Common myeloid progenitor, CD34-positive (primary cell): Measurements from ENCODE around the gene NCAN. TPM values are rescaled to one million over a fixed set of nuclear protein-coding genes. Genes with fewer than 3 reads are reported as not detected.

Experiments
- CTCF ChIA-PET: fragments of 350-600 bp; sonication (Branson Sonifier 250); formaldehyde crosslinking; loops from one replicate; lab custom pipeline; 2021; ENCODE audit warnings: antibody characterized with exemption; lab: Charles Lee
- POLR2A ChIA-PET: fragments of 350-600 bp; sonication (Branson Sonifier 250); formaldehyde crosslinking; loops from one replicate; lab custom pipeline; 2021; ENCODE audit warnings: antibody characterized with exemption; lab: Charles Lee
- DNase-seq, 3 donors: peaks; one replicate each; pipeline versions ENCODE4 v3.0.0 to v3.0.0-alpha.2; 2013
- H3K27ac ChIP-seq, 2 experiments: 1 replicate in 1 of 2; 2 replicates in 1 of 2; pipeline ENCODE4 v1.7.0; 2013; ENCODE audit warnings: inconsistent platforms in 2 of 2, low read length in 2 of 2, mild to moderate bottlenecking in 2 of 2, low read depth in 1 of 2, moderate library complexity in 1 of 2; ENCODE audit not compliant: severe bottlenecking in 2 of 2, insufficient read depth in 1 of 2, poor library complexity in 1 of 2
- H3K27me3 ChIP-seq, 5 experiments: replicated peaks in 2 of 5; 1 replicate in 3 of 5; 2 replicates in 2 of 5; pipeline versions ENCODE4 v1.6.1 to v1.7.0; 2013; ENCODE audit warnings: low read length in 4 of 5, mild to moderate bottlenecking in 2 of 5, moderate library complexity in 2 of 5, inconsistent platforms in 1 of 5; ENCODE audit not compliant: insufficient read depth in 5 of 5, control insufficient read depth in 4 of 5
- H3K36me3 ChIP-seq, 4 experiments: 1 replicate in 2 of 4; 2 replicates in 2 of 4; pipeline versions ENCODE4 v1.6.1 to v1.7.0; 2013; ENCODE audit warnings: low read length in 3 of 4, control low read depth in 1 of 4, mild to moderate bottlenecking in 1 of 4; ENCODE audit not compliant: control insufficient read depth in 4 of 4, insufficient read depth in 4 of 4
- H3K4me1 ChIP-seq, 4 experiments: 1 replicate in 3 of 4; 2 replicates in 1 of 4; pipeline versions ENCODE4 v1.6.1 to v1.7.1; 2013; ENCODE audit warnings: low read length in 3 of 4, mild to moderate bottlenecking in 3 of 4, control low read depth in 1 of 4, inconsistent platforms in 1 of 4, moderate library complexity in 1 of 4; ENCODE audit not compliant: control insufficient read depth in 4 of 4, insufficient read depth in 4 of 4; ENCODE audit errors: control extremely low read depth in 1 of 4
- H3K4me3 ChIP-seq, 7 experiments: 1 replicate in 4 of 7; 2 replicates in 3 of 7; pipeline versions ENCODE4 v1.5.1 to v1.7.0; 2013; ENCODE audit warnings: mild to moderate bottlenecking in 7 of 7, low read length in 6 of 7, moderate library complexity in 6 of 7, inconsistent platforms in 2 of 7, low read depth in 2 of 7, control low read depth in 1 of 7; ENCODE audit not compliant: insufficient read depth in 4 of 7, control insufficient read depth in 1 of 7; ENCODE audit errors: extremely low read depth in 1 of 7
- H3K9me3 ChIP-seq, 5 experiments: 1 replicate in 4 of 5; 2 replicates in 1 of 5; pipeline versions ENCODE4 v1.6.1 to v1.7.1; 2013; ENCODE audit warnings: low read length in 4 of 5, mild to moderate bottlenecking in 2 of 5, inconsistent platforms in 1 of 5, low read depth in 1 of 5, moderate library complexity in 1 of 5; ENCODE audit not compliant: control insufficient read depth in 4 of 5, insufficient read depth in 2 of 5; ENCODE audit errors: control extremely low read depth in 1 of 5
- WGBS: methylation state at CpG from one replicate; pipeline ENCODE4 v1.1.5; 2013; ENCODE audit not compliant: insufficient coverage; 5-methylcytosine and 5-hydroxymethylcytosine counted together
- polyA plus RNA-seq: library from polyadenylated mRNA; unstranded; fragments of 120-200 nt; gene quantifications from one replicate; pipeline ENCODE4 v1.2.1, GENCODE V29; 2013

The NCAN gene
- not detected for polyA plus RNA-seq

DNA sequence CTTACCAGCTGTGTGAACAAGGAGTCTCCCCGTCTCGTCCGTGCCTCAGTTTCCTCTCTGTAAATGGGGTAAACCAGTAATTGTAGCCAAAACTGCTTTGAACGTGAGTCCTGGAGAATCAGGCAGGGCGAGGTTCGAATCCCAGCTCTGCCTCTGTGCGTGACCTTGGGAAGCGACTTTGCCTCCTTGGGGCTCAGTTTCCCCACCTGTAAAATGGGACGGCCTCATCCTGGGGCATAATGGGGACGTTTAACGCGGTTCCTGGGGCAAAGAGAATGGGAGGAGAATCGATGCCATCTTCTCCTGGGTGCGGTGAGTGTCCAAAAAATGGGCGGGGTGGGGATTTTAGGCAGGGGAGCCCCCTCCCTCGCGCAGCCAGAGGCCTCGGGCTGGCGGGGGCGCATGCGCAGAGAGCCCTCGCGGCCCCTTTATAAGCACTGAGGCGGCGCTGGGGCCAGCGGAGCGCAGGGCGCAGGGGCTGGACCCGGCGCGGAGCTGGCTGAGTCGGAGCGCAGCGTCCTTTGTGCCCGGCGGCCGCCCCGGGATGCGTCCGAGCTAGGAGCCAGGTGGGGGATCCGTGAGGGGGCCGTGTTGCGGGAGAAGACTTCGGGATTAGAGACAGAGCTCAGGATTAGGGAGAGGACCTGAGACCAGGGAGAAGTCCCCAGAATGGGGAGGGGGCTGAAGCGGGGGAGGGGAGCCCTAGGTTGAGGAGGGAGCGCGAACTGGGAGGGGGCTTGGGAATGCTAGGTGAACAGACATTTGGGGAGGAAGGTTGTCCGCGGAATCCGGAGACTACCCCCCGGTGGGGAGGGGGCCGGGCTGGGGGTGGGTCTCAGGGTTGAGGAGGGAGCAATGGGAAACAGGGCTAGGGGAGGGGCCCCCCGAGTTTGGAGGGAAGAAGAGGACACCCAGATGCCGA, at the start of gene NCAN:
TSS of gene NCAN (plus strand) at position 460 of the 922 bp plus-strand sequence. CDS start 4,996 bp downstream, outside the sequence.
- Histone ChIP-seq H3K4me1 (no peaks in the 10 kb centered on the region), H3K9me3 (no peaks in the 10 kb centered on the region), H3K36me3 (no peaks in the 10 kb centered on the region), H3K4me3 (no peak within 1 kb of the TSS), H3K27ac (no peak within 1 kb of the TSS), H3K27me3 (peaks cover 3 to 76% (median 18%) of the 10 kb centered on the region in 5 experiments)
- ChIA-PET POLR2A (no interaction called here), CTCF (no interaction called here)
- 10% methylated on average over 44 of the region's 54 CpGs for WGBS
- no peak for DNase-seq

DNA sequence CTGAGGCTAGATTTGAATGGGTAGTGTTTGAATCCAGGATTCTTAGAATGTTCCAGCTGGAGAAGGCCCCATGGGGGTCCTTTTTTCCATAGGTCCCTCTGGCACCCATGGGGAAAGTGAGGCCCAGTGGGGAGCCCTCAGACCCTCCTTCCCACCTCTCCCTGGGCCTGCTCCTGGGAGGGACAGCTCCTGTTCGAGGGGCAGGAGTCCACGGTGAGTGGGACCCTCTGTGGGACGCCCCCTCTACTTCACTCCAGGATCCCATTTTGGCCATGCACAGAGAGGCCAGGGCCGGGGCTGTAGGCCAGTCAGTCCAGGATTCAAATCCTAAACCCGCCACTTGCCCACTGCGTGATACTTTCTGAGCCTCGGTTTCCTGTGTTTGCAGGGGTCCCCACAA, 49.3 kb upstream of the NCAN start:
- Histone ChIP-seq H3K9me3 (peaks cover 0 to 7% (median 0%) of the 10 kb centered on the region in 5 experiments), H3K4me3 (no peak overlapping the region), H3K36me3 (no peaks in the 10 kb centered on the region), H3K27ac (no peak overlapping the region), H3K4me1 (peaks cover 0 to 14% (median 2%) of the 10 kb centered on the region in 4 experiments), H3K27me3 (no peaks in the 10 kb centered on the region)
- 93% methylated on average over 7 of the region's 7 CpGs for WGBS
- no peak for DNase-seq
- POLR2A ChIA-PET: no interaction called here
- CTCF ChIA-PET: no interaction called here

DNA sequence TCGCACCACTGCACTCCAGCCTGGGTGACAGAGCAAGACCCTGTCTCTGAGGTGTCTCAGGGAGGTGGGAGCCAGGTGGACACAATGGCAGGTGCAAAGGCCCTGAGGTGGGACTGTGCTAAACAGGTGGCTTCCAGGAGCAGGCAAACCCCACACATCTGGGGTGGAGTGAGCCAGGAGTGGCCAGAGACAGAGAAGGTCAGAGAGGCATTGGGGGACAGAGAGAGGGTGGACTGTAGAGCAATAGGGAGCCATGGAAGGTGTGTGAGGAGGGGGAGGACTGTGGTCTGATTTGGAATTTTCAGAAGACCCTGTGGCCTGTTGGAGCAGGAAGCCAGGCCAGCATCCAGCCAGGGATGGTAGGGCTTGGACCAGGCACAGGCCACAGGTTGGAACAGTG, 46.4 kb upstream of the NCAN start:
- CTCF ChIA-PET: no interaction called here
- no peak for DNase-seq
- Histone ChIP-seq H3K27me3 (peaks cover 0 to 5% (median 0%) of the 10 kb centered on the region in 5 experiments), H3K36me3 (no peaks in the 10 kb centered on the region), H3K4me3 (no peak overlapping the region), H3K9me3 (peaks cover 0 to 7% (median 0%) of the 10 kb centered on the region in 5 experiments), H3K27ac (no peak overlapping the region), H3K4me1 (peaks cover 0 to 9% (median 7%) of the 10 kb centered on the region in 4 experiments)
- 100% methylated on average over 1 of the region's 1 CpG for WGBS
- POLR2A ChIA-PET: no interaction called here

DNA sequence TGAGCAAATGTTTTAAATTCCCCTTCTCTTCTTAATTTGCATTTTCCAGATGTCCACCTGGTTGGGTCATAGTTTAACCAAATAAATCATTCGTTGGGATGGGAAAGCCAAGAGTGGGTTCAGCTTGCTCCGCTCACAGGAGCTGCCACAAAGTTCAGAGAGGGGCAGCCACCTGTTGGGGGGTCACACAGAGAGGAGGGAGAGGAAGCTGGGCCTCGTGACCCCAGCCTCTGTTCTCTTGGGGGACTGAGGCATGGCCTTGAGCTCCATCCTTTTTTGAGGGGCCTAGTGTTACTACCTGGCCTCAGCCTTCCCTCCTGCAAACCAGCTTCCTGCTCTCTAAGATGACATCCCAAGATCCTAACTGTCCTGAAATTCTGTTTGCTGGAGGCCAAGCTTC, 44.1 kb upstream of the NCAN start:
- ChIA-PET CTCF (interaction anchor here (1.6 to 2.1 kb wide), 2 partner anchors 11 to 21 kb away, joined by 5 to 6 read pairs; no protein-coding TSS in a partner anchor), POLR2A (no interaction called here)

DNA sequence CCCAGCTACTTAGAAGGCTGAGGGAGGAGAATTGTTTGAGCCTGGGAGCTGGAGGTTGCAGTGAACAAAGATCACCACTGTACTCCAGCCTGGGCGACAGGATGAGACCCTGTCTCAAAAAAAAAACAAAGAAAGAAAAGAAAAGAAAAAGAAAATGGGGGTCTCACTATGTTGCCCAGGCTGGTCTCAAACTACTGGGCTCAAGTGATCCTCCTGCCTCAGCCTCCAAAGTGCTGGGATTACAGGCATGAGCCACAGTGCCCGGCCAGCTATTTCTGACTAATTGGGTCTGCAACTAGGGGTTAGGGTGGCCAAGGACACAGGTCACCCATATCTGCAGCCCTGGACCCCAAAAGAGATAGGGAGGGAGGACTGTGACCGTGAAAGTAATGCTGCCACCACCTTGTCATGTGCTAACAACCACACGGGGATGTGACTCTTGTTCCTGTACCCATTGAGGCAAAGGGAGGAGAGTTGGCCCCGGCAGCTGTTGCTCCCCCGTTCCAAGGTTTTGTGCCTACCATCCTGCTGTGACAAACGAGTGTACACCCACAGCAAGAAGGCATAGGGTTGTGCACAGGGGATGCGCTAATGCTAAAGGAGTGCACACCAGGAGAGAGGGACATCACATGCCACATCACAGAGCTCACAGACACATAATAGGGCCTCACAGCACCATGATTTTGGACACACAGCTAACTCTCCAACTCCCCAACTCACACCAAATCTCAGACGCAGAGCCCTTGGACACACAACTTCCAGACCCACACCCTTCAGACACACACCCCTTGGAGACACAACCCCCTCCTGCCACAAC, 42.3 kb upstream of the NCAN start:
- DNase-seq: no peak
- Histone ChIP-seq H3K9me3 (no peaks in the 10 kb centered on the region), H3K27ac (no peak overlapping the region), H3K27me3 (peaks cover 0 to 7% (median 2%) of the 10 kb centered on the region in 5 experiments), H3K4me1 (peaks cover 0 to 18% (median 10%) of the 10 kb centered on the region in 4 experiments), H3K4me3 (peak overlapping the region in 3 of 7 experiments; percentile 1 to 56 (median 40)), H3K36me3 (no peaks in the 10 kb centered on the region)
- ChIA-PET CTCF (interaction anchor here (1.0 kb wide), 1 partner anchor 115 kb away, joined by 3 read pairs; no protein-coding TSS in a partner anchor), POLR2A (interaction anchor here (0.6 kb wide), 1 partner anchor 109 kb away, joined by 4 read pairs; no protein-coding TSS in a partner anchor)
- WGBS: 90% methylated on average over 9 of the region's 9 CpGs

More for the DNA sequence above, 44.1 kb upstream of the NCAN start:
- no peak for DNase-seq
- no peaks in the 10 kb centered on the region for H3K36me3 ChIP-seq
- no peak overlapping the region for H3K27ac ChIP-seq
- H3K4me1 ChIP-seq: peaks cover 0 to 18% (median 10%) of the 10 kb centered on the region in 4 experiments
- peaks cover 0 to 7% (median 2%) of the 10 kb centered on the region in 5 experiments for H3K27me3 ChIP-seq
- no peak overlapping the region for H3K4me3 ChIP-seq
- 100% methylated on average over 3 of the region's 3 CpGs for WGBS
- no peaks in the 10 kb centered on the region for H3K9me3 ChIP-seq

DNA sequence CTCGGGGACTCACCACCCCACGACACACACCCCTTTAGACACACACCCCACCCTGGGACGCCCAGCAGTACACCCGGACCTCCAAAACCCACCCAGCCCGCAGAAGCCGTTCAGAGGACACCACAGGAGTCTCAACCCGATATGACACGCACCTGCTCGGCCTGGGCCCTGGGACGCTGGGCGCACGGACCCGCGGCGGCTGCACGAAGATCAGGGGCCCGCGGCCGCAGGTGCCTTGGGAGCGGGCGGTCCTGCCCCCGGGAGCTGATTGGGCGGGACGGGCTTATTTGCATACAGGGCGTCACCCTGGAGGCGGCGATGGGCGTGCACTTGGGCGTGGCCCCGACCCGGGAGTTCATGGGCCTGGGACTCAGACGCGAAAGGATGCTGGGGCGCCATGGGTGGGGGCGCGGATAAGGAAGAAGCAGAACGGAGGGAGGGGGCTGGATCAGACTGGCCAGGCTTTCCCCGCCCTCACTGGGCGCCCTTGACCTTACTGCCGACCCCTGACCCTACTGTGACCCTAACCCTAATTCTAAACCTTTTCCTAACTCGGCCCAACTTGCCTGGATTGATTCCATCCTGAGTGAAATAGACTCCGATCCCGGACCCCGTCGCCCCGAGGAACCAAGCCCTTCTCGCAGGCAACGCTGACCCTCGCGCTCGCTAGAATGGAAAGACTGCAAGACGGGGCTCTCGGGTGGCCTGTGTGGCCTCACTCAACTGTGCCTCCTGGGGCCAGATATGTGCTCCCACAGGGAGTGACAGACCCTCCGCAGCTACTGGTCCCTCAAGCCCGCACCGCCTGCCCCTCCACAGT, 41.5 kb upstream of the NCAN start, which contains the start of gene MEF2B:
TSS of gene MEF2B (minus strand) at position 211 of the 820 bp plus-strand sequence. CDS start 19,528 bp downstream, outside the sequence.
- peaks cover 0 to 7% (median 2%) of the 10 kb centered on the region in 5 experiments for H3K27me3 ChIP-seq
- peaks cover 0 to 18% (median 10%) of the 10 kb centered on the region in 4 experiments for H3K4me1 ChIP-seq
- H3K27ac ChIP-seq: no peak within 1 kb of the TSS
- ChIA-PET CTCF (interaction anchor here (1.0 kb wide), 1 partner anchor 116 kb away, joined by 3 read pairs; no protein-coding TSS in a partner anchor), POLR2A (no interaction called here)
- DNase-seq: peak; percentile 56 to 84 (median 83)
- H3K9me3 ChIP-seq: no peaks in the 10 kb centered on the region
- no peaks in the 10 kb centered on the region for H3K36me3 ChIP-seq
- WGBS: 15% methylated on average over 42 of the region's 56 CpGs
- H3K4me3 ChIP-seq: peak within 1 kb of the TSS in 5 of 7 experiments; percentile 1 to 56 (median 19)
